ENCODE measurements around the gene LDB1.

DNA sequence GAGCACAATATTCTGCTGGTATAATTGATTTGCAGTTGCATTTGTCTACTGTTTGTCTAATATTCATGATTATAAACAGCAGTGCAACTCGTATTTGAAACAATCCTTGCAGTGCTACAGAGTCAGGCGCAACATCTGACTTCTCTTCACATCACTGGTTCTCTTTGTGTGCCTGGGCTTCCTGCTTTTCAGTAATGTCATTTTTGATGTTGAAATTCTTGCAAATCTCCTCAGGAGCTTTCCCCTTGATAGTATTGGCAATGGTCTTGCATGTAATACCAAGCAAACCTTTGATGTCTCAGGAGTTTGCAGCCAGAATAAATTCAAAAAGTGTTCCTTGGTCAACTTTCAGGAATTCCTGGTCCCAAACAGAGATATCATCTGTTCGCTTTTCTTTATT lies 34.8 kb downstream of the LDB1 start:
- TF ChIP-seq, protein P1, sequence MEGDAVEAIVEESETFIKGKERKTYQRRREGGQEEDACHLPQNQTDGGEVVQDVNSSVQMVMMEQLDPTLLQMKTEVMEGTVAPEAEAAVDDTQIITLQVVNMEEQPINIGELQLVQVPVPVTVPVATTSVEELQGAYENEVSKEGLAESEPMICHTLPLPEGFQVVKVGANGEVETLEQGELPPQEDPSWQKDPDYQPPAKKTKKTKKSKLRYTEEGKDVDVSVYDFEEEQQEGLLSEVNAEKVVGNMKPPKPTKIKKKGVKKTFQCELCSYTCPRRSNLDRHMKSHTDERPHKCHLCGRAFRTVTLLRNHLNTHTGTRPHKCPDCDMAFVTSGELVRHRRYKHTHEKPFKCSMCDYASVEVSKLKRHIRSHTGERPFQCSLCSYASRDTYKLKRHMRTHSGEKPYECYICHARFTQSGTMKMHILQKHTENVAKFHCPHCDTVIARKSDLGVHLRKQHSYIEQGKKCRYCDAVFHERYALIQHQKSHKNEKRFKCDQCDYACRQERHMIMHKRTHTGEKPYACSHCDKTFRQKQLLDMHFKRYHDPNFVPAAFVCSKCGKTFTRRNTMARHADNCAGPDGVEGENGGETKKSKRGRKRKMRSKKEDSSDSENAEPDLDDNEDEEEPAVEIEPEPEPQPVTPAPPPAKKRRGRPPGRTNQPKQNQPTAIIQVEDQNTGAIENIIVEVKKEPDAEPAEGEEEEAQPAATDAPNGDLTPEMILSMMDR (conservative IDR thresholded peaks at IDR 0.05; ENCODE audit: low read length): no peak
- TF ChIP-seq EZH2phosphoT487 (IDR thresholded peaks at IDR 0.05; ENCODE audit: borderline replicate concordance, low read depth, low read length): no peak

Data from OCI-LY7 (cell line).